ENCODE data around the gene KLHDC10.
"Not testable (repeated sequence)": the region's sequence is repeated elsewhere in the genome, so short reads cannot be mapped to it uniquely, and the experiment has no call there.

KLHDC10 gene

GRCh38 chr7:130118801-130119200 lies 48.5 kb downstream of the KLHDC10 start:
- no peak for DNase-seq

- DNase-seq, result no peak
Observed at GRCh38 chr7:130123501-130123900, 53.2 kb downstream of the KLHDC10 start.

GRCh38 chr7:130124711-130125110 lies 54.4 kb downstream of the KLHDC10 start:
- no peak for DNase-seq

GRCh38 chr7:130126840-130127239 lies 56.5 kb downstream of the KLHDC10 start:
- not testable (repeated sequence) for DNase-seq

- no peak for DNase-seq
Observed at GRCh38 chr7:130127404-130127803, 57.1 kb downstream of the KLHDC10 start.

GRCh38 chr7:130127821-130128317 lies 57.5 kb downstream of the KLHDC10 start:
- DNase-seq, result no peak

GRCh38 chr7:130129011-130129411 lies 58.7 kb downstream of the KLHDC10 start:
- DNase-seq, result no peak

- no peak for DNase-seq
Observed at GRCh38 chr7:130131191-130131834, 61.0 kb downstream of the KLHDC10 start.

GRCh38 chr7:130131964-130132875 lies 61.9 kb downstream of the KLHDC10 start:
- no peak for DNase-seq

GRCh38 chr7:130133029-130133782 lies 62.9 kb downstream of the KLHDC10 start:
- no peak for DNase-seq

- no peak for DNase-seq
Observed at GRCh38 chr7:130134106-130134636, 63.8 kb downstream of the KLHDC10 start.

GRCh38 chr7:130134726-130135125 lies 64.4 kb downstream of the KLHDC10 start:
- DNase-seq, result no peak

- no peak for DNase-seq
Observed at GRCh38 chr7:130135208-130136205, 65.2 kb downstream of the KLHDC10 start.

GRCh38 chr7:130136579-130137167 lies 66.3 kb downstream of the KLHDC10 start:
- DNase-seq, result no peak

- DNase-seq, result no peak
Observed at GRCh38 chr7:130137207-130137606, 66.9 kb downstream of the KLHDC10 start.

GRCh38 chr7:130139193-130139960 lies 69.0 kb downstream of the KLHDC10 start:
- DNase-seq, result no peak

GRCh38 chr7:130140551-130141160 lies 70.3 kb downstream of the KLHDC10 start:
- DNase-seq, result peak; percentile 57

GRCh38 chr7:130141161-130141883 lies 71.0 kb downstream of the KLHDC10 start:
- DNase-seq, result peak; percentile 95
